GM21515 (cell line): ENCODE data around the gene CANX.
"Not testable (repeated sequence)": the region's sequence is repeated elsewhere in the genome, so short reads cannot be mapped to it uniquely, and the experiment has no call there.

Source experiments
- ATAC-seq: cut with Tn5 transposase; IDR thresholded peaks from one replicate; pipeline ENCODE4 v1.9.1; 2021; ENCODE audit not compliant: unreplicated experiment

The CANX gene

GRCh38 chr5:179698935-179699615 lies at the start of gene CANX:
Gene CANX (plus strand): TSS chr5:179698967. CDS start chr5:179705682, 6,715 bp downstream.
- peak; percentile 2 for ATAC-seq

GRCh38 chr5:179649166-179649703 lies 49.5 kb upstream of the CANX start:
- ATAC-seq: not testable (repeated sequence)

DNA sequence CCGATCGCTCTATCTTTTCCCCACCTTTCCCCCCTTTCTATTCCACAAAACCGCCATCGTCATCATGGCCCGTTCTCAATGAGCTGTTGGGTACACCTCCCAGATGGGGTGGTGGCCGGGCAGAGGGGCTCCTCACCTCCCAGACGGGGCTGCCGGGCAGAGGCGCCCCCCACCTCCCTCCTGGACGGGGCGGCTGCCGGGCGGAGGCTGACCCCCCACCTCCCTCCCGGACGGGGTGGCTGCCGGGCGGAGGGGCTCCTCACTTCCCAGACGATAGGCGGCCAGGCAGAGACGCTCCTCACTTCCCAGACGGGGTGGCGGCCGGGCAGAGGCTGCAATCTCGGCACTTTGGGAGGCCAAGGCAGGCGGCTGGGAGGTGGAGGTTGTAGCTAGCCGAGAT lies 48.5 kb upstream of the CANX start:
- not testable (repeated sequence) for ATAC-seq

- not testable (repeated sequence) for ATAC-seq
These were observed 45.6 kb upstream of the CANX start for GRCh38 chr5:179653135-179653534.

DNA sequence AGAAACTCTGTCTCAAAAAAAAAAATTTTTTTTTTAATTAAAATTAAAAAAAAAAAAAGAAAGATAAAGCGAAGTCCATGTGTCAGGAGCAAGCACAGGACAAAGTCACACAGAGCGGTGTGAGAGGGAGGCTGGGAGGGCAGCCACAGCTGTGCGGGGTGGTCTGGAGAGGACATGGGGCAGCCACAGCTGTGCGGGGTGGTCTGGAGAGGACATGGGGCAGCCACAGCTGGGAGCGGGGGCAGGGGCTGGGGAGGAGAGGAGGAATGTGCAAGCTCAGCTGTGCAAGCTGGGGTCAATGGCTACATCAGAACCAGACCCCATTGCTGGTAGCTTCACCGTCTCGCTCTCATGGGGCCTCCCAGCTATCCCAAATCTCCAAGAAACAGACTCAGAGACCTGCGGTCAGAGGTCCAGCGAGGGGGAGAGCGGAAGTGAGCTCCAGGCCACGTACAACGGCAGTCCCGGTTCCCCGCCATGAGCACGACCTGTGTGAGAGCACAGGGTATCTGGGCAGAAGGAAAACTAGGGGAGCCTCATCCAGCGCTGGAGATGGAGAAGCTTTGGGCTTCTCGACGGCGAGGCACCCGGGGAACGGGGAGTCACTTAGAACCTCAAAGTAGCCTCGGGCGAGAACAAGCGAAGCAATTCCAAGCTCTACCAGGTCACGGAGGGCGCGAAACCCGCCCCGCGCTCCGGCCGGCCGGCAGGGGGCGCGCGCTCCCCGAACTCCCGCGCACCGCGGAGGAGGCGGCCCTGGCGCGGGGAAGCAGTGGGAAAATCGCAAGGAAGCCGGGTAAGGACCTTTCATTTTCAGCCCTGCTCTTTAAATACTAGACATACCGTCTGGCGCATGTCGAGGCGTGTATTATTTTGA lies 41.2 kb upstream of the CANX start:
- ATAC-seq: peak; percentile 91

GRCh38 chr5:179658179-179658856 lies 40.4 kb upstream of the CANX start:
- peak; percentile 52 for ATAC-seq

GRCh38 chr5:179661647-179662046 lies 37.1 kb upstream of the CANX start:
- ATAC-seq: not testable (repeated sequence)

DNA sequence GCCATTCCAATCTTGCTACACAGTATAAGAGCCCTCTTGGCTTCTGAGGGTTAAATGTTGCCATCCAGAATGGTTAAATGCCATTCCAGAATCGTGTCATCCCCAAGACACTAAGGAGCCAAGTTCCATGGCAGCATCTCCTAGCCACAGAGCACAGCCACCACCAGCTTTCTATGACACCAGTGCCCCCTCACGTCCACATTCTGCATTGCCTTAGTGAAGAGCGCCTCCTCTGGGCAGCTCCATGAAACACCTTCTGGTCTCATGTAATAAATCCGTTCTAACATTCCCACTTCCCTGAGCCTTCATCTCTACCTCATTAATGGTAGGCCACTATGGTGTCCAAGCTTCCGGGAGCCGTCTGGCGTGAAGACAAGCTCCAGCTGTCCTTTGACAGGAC lies 30.4 kb upstream of the CANX start:
- ATAC-seq: no peak

DNA sequence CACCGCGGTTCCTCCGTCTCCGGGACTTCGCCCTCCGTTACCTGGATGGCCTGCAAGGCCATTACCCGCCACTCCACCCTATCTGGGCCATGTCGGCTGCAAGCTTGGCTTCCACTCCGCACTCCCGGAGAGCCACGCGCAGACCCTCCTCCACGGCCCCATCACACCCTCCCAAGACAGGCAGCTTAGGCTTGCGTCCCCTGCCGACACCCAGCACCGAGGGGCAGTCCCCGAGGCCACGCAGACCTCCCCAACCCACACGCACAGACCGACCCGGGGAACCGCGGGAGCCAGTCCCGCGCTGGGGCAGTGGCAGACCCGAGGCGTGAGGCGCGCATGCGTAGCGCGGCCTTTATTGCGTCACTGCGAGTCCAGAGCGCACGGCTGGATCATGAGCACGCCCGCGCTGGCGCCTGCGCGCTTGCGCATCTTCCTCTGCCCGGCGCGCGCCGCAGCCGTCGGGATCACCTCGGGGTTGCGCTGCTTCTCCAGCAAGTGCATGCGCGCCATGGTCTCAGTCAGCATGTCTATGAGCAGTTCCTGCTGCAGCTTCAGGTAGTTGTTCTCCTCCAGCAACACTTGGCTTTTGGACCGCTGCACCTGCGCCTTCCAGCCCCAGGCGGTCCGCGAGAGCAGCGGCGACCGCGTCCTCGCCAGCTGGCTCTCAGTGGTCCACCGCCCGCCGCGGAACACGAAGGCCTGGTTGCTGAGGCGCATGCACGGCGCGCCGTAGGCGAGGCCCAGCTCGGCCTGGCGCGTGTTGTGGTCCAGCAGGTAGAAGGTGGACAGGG lies 20.3 kb upstream of the CANX start:
- peak; percentile 84 for ATAC-seq

- peak; percentile 43 for ATAC-seq
These were observed 19.6 kb upstream of the CANX start for GRCh38 chr5:179679014-179679674.

DNA sequence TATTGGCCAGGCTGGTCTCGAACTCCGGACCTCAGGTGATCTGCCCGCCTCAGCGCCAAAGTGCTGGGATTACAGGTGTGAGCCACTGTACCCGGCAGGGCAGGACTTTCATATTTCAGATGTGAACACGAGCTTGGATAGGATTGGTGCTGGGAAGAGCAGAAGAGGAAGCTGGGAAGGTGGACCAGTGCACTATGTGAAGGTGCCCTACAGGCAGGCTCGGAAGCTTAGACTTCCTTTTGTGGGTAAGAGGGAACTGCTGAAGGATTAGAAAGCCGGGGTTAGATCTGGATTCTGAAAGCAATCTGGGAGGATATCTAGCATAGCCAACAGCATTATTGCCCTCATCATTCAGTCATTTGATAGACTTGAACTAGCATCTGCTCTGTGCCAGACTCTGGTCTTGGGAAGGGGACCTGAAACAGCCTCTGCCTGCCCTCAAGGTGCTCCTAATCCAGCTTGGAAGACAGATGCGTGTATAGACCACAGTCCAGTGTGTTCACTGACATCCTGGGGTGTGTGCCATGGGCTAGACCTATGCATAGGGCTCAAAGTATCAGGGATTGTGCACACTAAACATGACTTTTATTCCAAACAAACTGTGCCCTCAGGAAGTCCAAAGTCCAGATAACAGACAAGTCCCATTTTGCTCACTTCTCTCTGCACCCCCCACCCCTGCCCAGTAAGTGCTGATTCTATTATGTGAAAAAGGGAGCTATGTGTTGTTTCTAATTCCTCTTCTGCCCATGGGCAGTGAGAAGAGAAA lies 18.6 kb upstream of the CANX start:
- ATAC-seq: no peak

DNA sequence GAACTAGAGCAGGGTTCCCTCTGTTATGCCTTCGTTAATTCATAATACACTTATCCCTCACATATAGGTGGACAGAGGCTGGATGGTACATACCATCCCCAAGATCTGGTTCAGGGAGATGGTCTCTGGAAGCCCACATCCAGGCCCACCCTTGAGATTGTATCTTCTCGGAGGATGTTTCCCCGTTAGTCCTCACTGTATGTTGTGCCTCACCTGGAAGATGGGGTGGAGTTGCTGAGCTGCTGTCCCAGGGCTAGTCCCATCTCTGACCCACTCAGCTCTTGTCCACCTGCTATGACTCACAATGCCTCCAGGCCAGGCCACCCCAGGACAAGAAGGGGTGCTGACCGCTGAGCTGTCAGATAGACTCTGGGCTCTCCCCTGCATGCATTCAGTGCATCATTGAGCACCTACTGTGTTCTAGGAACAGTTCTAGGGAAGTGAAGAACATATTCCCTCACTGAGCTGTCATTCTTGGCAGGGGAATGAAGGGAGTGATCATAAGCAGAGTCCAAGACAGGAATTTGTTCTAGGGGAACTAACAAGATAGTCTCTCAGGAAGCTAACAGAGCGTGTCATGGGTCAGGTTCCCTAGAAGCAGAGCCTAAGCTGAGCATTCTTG lies 17.9 kb upstream of the CANX start, which contains the start of gene CBY3:
TSS of gene CBY3 (minus strand) at position 255 of the 622 bp plus-strand sequence. CDS start at position 139, 116 bp downstream.
- no peak for ATAC-seq

- ATAC-seq: not testable (repeated sequence)
These were observed 9.6 kb upstream of the CANX start for GRCh38 chr5:179689212-179689611.

DNA sequence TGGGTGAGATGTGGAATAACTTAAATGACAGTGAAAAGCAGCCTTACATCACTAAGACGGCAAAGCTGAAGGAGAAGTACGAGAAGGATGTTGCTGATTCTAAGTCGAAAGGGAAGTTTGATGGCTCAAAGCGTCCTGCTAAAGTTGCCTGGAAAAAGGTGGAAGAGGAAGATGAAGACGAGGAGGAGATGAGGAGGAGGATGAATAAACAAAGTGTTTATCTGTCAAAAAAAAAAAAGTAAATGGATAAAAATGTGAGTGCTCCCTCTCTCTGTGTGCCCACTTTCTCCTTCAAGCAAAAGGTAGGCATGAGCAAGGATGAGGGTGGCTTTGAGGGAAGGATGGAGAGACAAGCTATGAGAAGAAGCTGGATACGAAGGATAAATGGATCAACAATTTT lies 4.2 kb upstream of the CANX start:
- no peak for ATAC-seq

DNA sequence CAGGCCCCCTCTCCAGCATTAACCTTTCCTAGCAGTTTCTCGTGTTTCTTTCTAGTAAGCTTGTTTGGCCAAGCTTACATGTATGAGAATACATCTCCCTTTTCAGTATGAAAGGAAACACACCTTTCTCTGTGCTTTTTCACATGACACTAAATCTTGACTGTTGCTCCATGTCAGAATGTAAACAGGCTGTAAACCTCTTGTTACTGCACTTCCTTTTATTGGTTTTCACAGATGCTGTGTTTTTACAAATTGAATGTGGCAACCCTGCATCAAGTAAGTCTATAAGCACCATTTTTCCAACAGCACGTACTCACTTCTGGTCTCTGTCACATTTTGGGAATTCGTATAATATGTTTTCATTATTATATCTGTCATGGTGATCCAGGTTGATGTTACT lies 2.2 kb upstream of the CANX start:
- no peak for ATAC-seq

DNA sequence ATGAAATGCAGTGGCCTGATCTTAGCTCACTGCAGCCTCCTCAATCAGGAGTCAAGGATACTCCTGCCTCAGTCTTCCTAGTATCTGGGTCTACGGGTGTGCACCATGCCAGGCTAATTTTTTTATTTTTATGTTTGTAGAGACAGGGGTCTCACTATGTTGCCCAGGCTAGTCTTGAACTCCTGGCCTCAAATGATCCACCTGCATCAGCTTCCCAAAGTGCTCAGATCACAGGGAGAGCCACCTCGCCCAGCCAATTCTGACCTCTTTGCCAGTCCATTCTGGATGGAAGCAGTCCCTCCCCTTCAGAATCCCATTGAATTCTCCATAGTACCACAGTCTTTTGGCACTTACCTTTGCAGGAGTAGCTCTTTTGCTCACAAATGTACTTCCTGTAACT lies 1.7 kb upstream of the CANX start:
- ATAC-seq: no peak

- not testable (repeated sequence) for ATAC-seq
These were observed 1.2 kb upstream of the CANX start for GRCh38 chr5:179697543-179697942.
